ENCODE measurements around the gene GARIN1A.

Gene GARIN1A

GRCh38 chr7:128718967-128719642, 47.0 kb downstream of the GARIN1A start:
- DNase-seq (ENCODE audit: low read depth): no peak

DNA sequence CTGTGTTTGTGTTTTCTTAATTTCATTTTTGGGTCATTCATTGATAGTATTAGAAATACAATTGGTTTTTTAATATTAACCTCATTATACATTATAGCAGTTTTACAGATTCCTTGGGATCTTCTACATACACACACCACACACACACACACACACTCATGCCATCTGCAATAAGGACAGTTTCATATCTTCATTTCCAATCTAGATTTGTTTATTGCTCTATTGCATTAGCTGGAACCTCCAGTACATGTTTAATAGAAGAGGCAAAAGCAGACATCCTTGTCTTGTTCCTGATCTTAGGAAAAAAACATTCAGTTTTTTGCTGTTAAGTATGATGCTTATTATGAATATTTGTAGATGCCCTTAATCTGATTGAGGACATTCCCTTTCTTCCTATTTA, 49.3 kb downstream of the GARIN1A start:
- no peak for DNase-seq (ENCODE audit: low read depth)

Measured in stimulated activated CD8-positive, alpha-beta memory T cell treated with anti-CD3 and anti-CD28 coated beads, Interleukin-12 subunit alpha, Interleukin-12 subunit beta, amount 100 ng/mL, for 4 hours (primary cell).